OCI-LY7 (cell line): Measurements from ENCODE around the gene ATP9A.

Source experiments
- CTCF ChIP-seq: fragments of 200-600 bp; sonication (generic); conservative IDR thresholded peaks from 2 replicates; pipeline ENCODE4 v1.5.1; 2014; ENCODE audit warnings: mild to moderate bottlenecking, antibody characterized with exemption, low read length, moderate library complexity, mixed read lengths
- EZH2phosphoT487 ChIP-seq: fragments of 200-600 bp; sonication (generic); IDR thresholded peaks from 2 replicates; pipeline ENCODE4 v1.6.1; 2018; ENCODE audit warnings: low read depth, borderline replicate concordance, mild to moderate bottlenecking, mixed run types, antibody characterized with exemption, low read length, moderate library complexity, mixed read lengths

GRCh38 chr20:51790256-51790655, 22.1 kb upstream of the ATP9A start:
- no peak for TF ChIP-seq CTCF
- TF ChIP-seq EZH2phosphoT487 = no peak
